WTC11 (cell line): ENCODE measurements around the gene OTOGL.

ENCODE experiments used
- TP53 ChIP-seq: sonication (generic); formaldehyde crosslinking; IDR thresholded peaks from 2 replicates; pipeline ENCODE4 v1.8.1; 2023; ENCODE audit warnings: mild to moderate bottlenecking, missing genetic modification reagents
- TF ChIP-seq, protein P1 (sequence below): fragments of 200-600 bp; IDR thresholded peaks from 2 replicates; pipeline ENCODE4 v1.8.0; 2022; ENCODE audit warnings: antibody characterized with exemption
- TF ChIP-seq, protein P2 (sequence below): sonication (generic); formaldehyde crosslinking; IDR thresholded peaks from 2 replicates; pipeline ENCODE4 v1.8.0; 2023; ENCODE audit warnings: missing genetic modification reagents
- TF ChIP-seq, protein P3 (sequence below): sonication (generic); formaldehyde crosslinking; IDR thresholded peaks from 2 replicates; pipeline ENCODE4 v1.8.1; 2022; ENCODE audit warnings: low read depth, missing genetic modification reagents, borderline replicate concordance

DNA sequence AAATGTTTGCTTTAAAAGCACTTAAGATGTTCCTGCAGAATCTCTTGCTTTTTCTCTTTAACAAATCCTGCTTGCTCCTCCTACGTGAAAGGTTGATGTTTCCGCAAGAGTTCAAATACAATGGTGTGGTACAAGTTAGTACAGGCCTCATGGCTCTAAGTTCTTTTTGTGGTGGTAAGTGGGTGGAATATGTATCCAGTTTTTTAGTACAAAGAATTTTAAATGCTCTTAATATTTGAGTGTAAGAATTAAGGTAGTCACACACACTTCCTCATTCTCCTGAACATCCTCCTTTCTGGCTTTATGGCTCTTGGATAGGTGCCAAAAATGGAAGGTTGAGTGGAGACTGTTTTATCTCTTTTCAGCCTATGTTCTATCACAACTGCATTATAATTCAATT is 1.8 kb downstream of the OTOGL start:
- no peak for TF ChIP-seq TP53 (CRISPR knock-in tag)
- TF ChIP-seq, protein P1, sequence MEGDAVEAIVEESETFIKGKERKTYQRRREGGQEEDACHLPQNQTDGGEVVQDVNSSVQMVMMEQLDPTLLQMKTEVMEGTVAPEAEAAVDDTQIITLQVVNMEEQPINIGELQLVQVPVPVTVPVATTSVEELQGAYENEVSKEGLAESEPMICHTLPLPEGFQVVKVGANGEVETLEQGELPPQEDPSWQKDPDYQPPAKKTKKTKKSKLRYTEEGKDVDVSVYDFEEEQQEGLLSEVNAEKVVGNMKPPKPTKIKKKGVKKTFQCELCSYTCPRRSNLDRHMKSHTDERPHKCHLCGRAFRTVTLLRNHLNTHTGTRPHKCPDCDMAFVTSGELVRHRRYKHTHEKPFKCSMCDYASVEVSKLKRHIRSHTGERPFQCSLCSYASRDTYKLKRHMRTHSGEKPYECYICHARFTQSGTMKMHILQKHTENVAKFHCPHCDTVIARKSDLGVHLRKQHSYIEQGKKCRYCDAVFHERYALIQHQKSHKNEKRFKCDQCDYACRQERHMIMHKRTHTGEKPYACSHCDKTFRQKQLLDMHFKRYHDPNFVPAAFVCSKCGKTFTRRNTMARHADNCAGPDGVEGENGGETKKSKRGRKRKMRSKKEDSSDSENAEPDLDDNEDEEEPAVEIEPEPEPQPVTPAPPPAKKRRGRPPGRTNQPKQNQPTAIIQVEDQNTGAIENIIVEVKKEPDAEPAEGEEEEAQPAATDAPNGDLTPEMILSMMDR = no peak
- TF ChIP-seq, protein P2, sequence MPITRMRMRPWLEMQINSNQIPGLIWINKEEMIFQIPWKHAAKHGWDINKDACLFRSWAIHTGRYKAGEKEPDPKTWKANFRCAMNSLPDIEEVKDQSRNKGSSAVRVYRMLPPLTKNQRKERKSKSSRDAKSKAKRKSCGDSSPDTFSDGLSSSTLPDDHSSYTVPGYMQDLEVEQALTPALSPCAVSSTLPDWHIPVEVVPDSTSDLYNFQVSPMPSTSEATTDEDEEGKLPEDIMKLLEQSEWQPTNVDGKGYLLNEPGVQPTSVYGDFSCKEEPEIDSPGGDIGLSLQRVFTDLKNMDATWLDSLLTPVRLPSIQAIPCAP (CRISPR knock-in tag) = no peak
- TF ChIP-seq, protein P3, sequence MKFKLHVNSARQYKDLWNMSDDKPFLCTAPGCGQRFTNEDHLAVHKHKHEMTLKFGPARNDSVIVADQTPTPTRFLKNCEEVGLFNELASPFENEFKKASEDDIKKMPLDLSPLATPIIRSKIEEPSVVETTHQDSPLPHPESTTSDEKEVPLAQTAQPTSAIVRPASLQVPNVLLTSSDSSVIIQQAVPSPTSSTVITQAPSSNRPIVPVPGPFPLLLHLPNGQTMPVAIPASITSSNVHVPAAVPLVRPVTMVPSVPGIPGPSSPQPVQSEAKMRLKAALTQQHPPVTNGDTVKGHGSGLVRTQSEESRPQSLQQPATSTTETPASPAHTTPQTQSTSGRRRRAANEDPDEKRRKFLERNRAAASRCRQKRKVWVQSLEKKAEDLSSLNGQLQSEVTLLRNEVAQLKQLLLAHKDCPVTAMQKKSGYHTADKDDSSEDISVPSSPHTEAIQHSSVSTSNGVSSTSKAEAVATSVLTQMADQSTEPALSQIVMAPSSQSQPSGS = no peak
